Gastroesophageal sphincter (tissue), 3 donors: ENCODE results near the gene GNG2.

Experiments
- EP300 ChIP-seq: sonication (generic); formaldehyde crosslinking; IDR thresholded peaks from one replicate; pipeline ENCODE4 v1.6.1; 2017; ENCODE audit warnings: antibody characterized with exemption, mild to moderate bottlenecking
- POLR2A ChIP-seq, 2 donors: fragments of 450-650 bp; IDR thresholded peaks; one replicate each; pipeline ENCODE4 v1.6.1; 2017; ENCODE audit warnings: antibody characterized with exemption in 2 of 2, mild to moderate bottlenecking in 2 of 2, moderate library complexity in 1 of 2
- POLR2AphosphoS5 ChIP-seq: sonication (generic); formaldehyde crosslinking; IDR thresholded peaks from one replicate; pipeline ENCODE4 v1.6.1; 2017; ENCODE audit warnings: antibody characterized with exemption
- TF ChIP-seq, protein P1 (sequence below), 4 experiments: fragments of 200-600 bp in 2 of 4; fragments of 450-650 bp in 2 of 4; sonication (generic) in 1 of 4; IDR thresholded peaks; one replicate each; pipeline ENCODE4 v1.5.1; 2017 to 2019; ENCODE audit warnings: antibody characterized with exemption in 4 of 4, mild to moderate bottlenecking in 2 of 4, moderate library complexity in 2 of 4

DNA sequence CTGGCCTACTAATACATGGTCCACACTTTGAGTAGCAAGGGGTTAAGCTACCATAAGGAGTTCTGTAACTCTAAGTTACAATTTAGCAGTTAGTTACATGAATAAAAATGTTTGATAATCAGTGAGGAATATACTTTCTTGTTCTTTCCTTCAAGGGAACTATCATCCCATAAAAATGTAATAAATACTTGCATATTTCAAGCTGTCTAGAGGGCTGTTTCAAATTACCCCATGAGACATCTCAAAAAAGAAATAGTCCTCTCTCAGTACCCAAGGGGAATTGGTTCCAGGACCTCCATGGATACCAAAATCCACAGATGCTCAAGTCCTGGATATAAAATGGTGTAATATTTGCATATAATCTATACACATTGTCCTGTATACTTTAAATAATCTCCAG lies 48.7 kb upstream of the GNG2 start:
- TF ChIP-seq POLR2AphosphoS5, result no peak
- no peak for TF ChIP-seq POLR2A (IDR thresholded peaks at IDR 0.05)
- TF ChIP-seq, protein P1, sequence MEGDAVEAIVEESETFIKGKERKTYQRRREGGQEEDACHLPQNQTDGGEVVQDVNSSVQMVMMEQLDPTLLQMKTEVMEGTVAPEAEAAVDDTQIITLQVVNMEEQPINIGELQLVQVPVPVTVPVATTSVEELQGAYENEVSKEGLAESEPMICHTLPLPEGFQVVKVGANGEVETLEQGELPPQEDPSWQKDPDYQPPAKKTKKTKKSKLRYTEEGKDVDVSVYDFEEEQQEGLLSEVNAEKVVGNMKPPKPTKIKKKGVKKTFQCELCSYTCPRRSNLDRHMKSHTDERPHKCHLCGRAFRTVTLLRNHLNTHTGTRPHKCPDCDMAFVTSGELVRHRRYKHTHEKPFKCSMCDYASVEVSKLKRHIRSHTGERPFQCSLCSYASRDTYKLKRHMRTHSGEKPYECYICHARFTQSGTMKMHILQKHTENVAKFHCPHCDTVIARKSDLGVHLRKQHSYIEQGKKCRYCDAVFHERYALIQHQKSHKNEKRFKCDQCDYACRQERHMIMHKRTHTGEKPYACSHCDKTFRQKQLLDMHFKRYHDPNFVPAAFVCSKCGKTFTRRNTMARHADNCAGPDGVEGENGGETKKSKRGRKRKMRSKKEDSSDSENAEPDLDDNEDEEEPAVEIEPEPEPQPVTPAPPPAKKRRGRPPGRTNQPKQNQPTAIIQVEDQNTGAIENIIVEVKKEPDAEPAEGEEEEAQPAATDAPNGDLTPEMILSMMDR (IDR thresholded peaks at IDR 0.05), result no peak
- no peak for TF ChIP-seq EP300
